GM13976 (cell line): Measurements from ENCODE around the gene MLYCD.

Experiments used
- DNase-seq: peaks from one replicate; pipeline ENCODE4 v3.0.0; 2012; ENCODE audit warnings: low spot score
- CTCF ChIP-seq: IDR thresholded peaks from 2 replicates; pipeline ENCODE4 v1.5.1; 2012; ENCODE audit warnings: borderline replicate concordance, mild to moderate bottlenecking; ENCODE audit not compliant: insufficient read depth; ENCODE audit errors: extremely low read depth, missing control alignments, control extremely low read depth
- in situ Hi-C: fragments of 300-500 bp; cut with MboI; formaldehyde crosslinking; loops from one replicate; pipeline ENCODE4 v1.12.0; 2022; ENCODE audit warnings: low sequenced_read_pairs, mixed read lengths, inconsistent platforms; ENCODE audit not compliant: unreplicated experiment

MLYCD gene

GRCh38 chr16:83952940-83953795 is 54.3 kb downstream of the MLYCD start, which contains the start of gene OSGIN1:
Gene OSGIN1 (plus strand): TSS chr16:83953240. CDS start chr16:83957672, 4,432 bp downstream.
- in situ Hi-C loops, result loop anchor here (25.0 kb wide), 2 partner anchors 109 to 534 kb away; no protein-coding TSS in a partner anchor
- peak; percentile 91 for DNase-seq
- no peak for TF ChIP-seq CTCF

- in situ Hi-C loops, result loop anchor here (25.0 kb wide), 2 partner anchors 108 to 533 kb away; no protein-coding TSS in a partner anchor
- peak; percentile 77 for DNase-seq
Observed at GRCh38 chr16:83953796-83954576, 55.1 kb downstream of the MLYCD start.

GRCh38 chr16:83954577-83955016 is 55.7 kb downstream of the MLYCD start:
- DNase-seq, result no peak
- TF ChIP-seq CTCF, result no peak

More at GRCh38 chr16:83953796-83954576, 55.1 kb downstream of the MLYCD start:
- TF ChIP-seq CTCF, result peak; percentile 44

GRCh38 chr16:83955218-83956130 is 56.6 kb downstream of the MLYCD start:
- no peak for DNase-seq
- no peak for TF ChIP-seq CTCF
- in situ Hi-C loops, result loop anchor here (25.0 kb wide), 2 partner anchors 107 to 532 kb away; no protein-coding TSS in a partner anchor

More at GRCh38 chr16:83954577-83955016, 55.7 kb downstream of the MLYCD start:
- in situ Hi-C loops, result loop anchor here (25.0 kb wide), 2 partner anchors 108 to 533 kb away; no protein-coding TSS in a partner anchor

GRCh38 chr16:83956336-83957289 is 57.7 kb downstream of the MLYCD start:
- in situ Hi-C loops, result loop anchor here (25.0 kb wide), 2 partner anchors 106 to 531 kb away; no protein-coding TSS in a partner anchor
- TF ChIP-seq CTCF, result peak; percentile 91
- DNase-seq, result peak; percentile 91
